ENCODE data around the gene SLC23A3.

The SLC23A3 gene

GRCh38 chr2:219179601-219180465, 10.0 kb upstream of the SLC23A3 start:
- TF ChIP-seq REST (IDR thresholded peaks at IDR 0.05; ENCODE audit: insufficient read depth in 1 of 2, low read depth in 2 of 2, low read length in 2 of 2): no peak
- TF ChIP-seq TAF1 (IDR thresholded peaks at IDR 0.05; ENCODE audit: borderline replicate concordance, insufficient read depth, low read length): no peak
- no peak for TF ChIP-seq FOXP2 (optimal IDR thresholded peaks at IDR 0.05; ENCODE audit: borderline replicate concordance, extremely low read depth, extremely low read length, insufficient read depth)
- no peak for TF ChIP-seq POLR2AphosphoS5 (IDR thresholded peaks at IDR 0.05; ENCODE audit: low read depth, low read length)
- no peak for TF ChIP-seq SIN3A (IDR thresholded peaks at IDR 0.05; ENCODE audit: borderline replicate concordance, insufficient read depth, low read length)

- no peak for TF ChIP-seq SIN3A (IDR thresholded peaks at IDR 0.05; ENCODE audit: borderline replicate concordance, insufficient read depth, low read length)
- no peak for TF ChIP-seq POLR2AphosphoS5 (IDR thresholded peaks at IDR 0.05; ENCODE audit: low read depth, low read length)
- no peak for TF ChIP-seq TAF1 (IDR thresholded peaks at IDR 0.05; ENCODE audit: borderline replicate concordance, insufficient read depth, low read length)
- no peak for TF ChIP-seq FOXP2 (optimal IDR thresholded peaks at IDR 0.05; ENCODE audit: borderline replicate concordance, extremely low read depth, extremely low read length, insufficient read depth)
- TF ChIP-seq REST (IDR thresholded peaks at IDR 0.05; ENCODE audit: insufficient read depth in 1 of 2, low read depth in 2 of 2, low read length in 2 of 2): no peak
Measured at GRCh38 chr2:219178377-219179175, 8.7 kb upstream of the SLC23A3 start.

GRCh38 chr2:219177552-219178376, 7.9 kb upstream of the SLC23A3 start, which contains the start of gene RETREG2:
Gene RETREG2 (plus strand): TSS chr2:219178275. CDS start chr2:219178353, 78 bp downstream.
- no peak for TF ChIP-seq REST (IDR thresholded peaks at IDR 0.05; ENCODE audit: insufficient read depth in 1 of 2, low read depth in 2 of 2, low read length in 2 of 2)
- peak; percentile 72 for TF ChIP-seq FOXP2 (optimal IDR thresholded peaks at IDR 0.05; ENCODE audit: borderline replicate concordance, extremely low read depth, extremely low read length, insufficient read depth)
- peak; percentile 94 for TF ChIP-seq POLR2AphosphoS5 (IDR thresholded peaks at IDR 0.05; ENCODE audit: low read depth, low read length)
- TF ChIP-seq SIN3A (IDR thresholded peaks at IDR 0.05; ENCODE audit: borderline replicate concordance, insufficient read depth, low read length): peak; percentile 79; the same call in 1 of the 2 replicates
- peak; percentile 65; the same call in 1 of the 2 replicates for TF ChIP-seq TAF1 (IDR thresholded peaks at IDR 0.05; ENCODE audit: borderline replicate concordance, insufficient read depth, low read length)

- TF ChIP-seq SIN3A (IDR thresholded peaks at IDR 0.05; ENCODE audit: borderline replicate concordance, insufficient read depth, low read length) (no peak), REST (IDR thresholded peaks at IDR 0.05; ENCODE audit: insufficient read depth in 1 of 2, low read depth in 2 of 2, low read length in 2 of 2) (no peak), FOXP2 (optimal IDR thresholded peaks at IDR 0.05; ENCODE audit: borderline replicate concordance, extremely low read depth, extremely low read length, insufficient read depth) (peak; percentile 73), POLR2AphosphoS5 (IDR thresholded peaks at IDR 0.05; ENCODE audit: low read depth, low read length) (peak; percentile 66; the same call in 1 of the 2 replicates), TAF1 (IDR thresholded peaks at IDR 0.05; ENCODE audit: borderline replicate concordance, insufficient read depth, low read length) (no peak)
Measured at GRCh38 chr2:219176818-219177551, 7.2 kb upstream of the SLC23A3 start, which contains the start of gene CNPPD1. Gene CNPPD1 (minus strand): TSS chr2:219176925. CDS start chr2:219176828, 97 bp downstream.

Measured in PFSK-1 (cell line).